Peyer's patch (tissue), 4 donors: Measurements from ENCODE around the gene CENPU.

Experiments
- POLR2A ChIP-seq, 2 donors: fragments of 450-650 bp; IDR thresholded peaks; one replicate each; pipeline ENCODE4 v1.5.1; 2017; ENCODE audit warnings: antibody characterized with exemption in 2 of 2, mild to moderate bottlenecking in 2 of 2, moderate library complexity in 2 of 2
- TF ChIP-seq, protein P1 (sequence below), 6 experiments: fragments of 450-650 bp in 4 of 6; fragments of 200-600 bp in 2 of 6; sonication (generic) in 1 of 6; IDR thresholded peaks; one replicate each; pipeline ENCODE4 v1.5.1; 2017 to 2019; ENCODE audit warnings: antibody characterized with exemption in 6 of 6, mild to moderate bottlenecking in 3 of 6, moderate library complexity in 1 of 6

DNA sequence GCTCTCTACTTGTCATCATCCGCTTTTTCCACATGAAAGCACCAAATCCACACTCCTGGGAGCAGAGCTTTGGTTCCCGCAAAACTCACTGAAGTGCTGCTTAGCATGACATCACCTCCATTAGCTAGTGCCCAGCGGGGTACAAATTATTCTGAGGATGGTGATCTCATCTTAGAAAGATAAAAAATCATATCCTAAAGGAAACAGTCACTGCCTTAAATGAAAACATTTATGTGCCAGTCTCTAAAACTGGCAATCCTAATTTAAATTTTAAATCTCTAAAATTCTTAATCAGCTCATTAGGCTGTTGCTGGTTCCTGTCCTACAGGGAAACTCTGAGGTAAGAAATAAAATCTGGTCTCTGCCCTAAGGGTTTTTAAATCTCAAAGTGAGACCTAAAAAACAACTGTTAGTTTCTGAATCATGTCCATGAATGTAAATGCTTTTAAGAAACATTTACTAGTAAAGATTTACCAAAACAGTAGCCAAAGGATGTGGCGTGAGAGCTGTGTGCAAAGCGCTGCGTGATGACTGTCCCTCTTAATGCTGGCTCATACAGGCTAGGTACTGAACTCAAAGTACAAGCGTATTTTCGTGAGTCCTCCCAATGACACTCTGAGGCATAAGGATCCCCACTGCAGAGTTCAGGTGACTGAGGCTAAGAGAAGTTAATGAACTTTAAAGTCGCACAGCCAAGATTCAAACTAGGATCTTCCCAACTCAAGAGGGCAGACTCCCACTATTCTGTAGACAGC lies 89.2 kb downstream of the CENPU start:
- TF ChIP-seq, protein P1, sequence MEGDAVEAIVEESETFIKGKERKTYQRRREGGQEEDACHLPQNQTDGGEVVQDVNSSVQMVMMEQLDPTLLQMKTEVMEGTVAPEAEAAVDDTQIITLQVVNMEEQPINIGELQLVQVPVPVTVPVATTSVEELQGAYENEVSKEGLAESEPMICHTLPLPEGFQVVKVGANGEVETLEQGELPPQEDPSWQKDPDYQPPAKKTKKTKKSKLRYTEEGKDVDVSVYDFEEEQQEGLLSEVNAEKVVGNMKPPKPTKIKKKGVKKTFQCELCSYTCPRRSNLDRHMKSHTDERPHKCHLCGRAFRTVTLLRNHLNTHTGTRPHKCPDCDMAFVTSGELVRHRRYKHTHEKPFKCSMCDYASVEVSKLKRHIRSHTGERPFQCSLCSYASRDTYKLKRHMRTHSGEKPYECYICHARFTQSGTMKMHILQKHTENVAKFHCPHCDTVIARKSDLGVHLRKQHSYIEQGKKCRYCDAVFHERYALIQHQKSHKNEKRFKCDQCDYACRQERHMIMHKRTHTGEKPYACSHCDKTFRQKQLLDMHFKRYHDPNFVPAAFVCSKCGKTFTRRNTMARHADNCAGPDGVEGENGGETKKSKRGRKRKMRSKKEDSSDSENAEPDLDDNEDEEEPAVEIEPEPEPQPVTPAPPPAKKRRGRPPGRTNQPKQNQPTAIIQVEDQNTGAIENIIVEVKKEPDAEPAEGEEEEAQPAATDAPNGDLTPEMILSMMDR (IDR thresholded peaks at IDR 0.05): no peak
- TF ChIP-seq POLR2A (IDR thresholded peaks at IDR 0.05): no peak
